Tibial nerve (tissue), 4 donors: Measurements from ENCODE around the gene MARCHF3. TPM values are rescaled to one million over a fixed set of nuclear protein-coding genes. Genes with fewer than 3 reads are reported as not detected.
"Not testable (repeated sequence)": the region's sequence is repeated elsewhere in the genome, so short reads cannot be mapped to it uniquely, and the experiment has no call there.

Source experiments
- DNase-seq, 2 donors: peaks; one replicate each; pipeline ENCODE4 v3.0.0-alpha.2; 2019; ENCODE audit warnings: low spot score in 2 of 2
- H3K27ac ChIP-seq, 4 donors: fragments of 200-600 bp; sonication (generic) in 3 of 4; one replicate each; pipeline ENCODE4 v1.5.1; 2017 to 2019; ENCODE audit warnings: mild to moderate bottlenecking in 1 of 4
- H3K27me3 ChIP-seq, 2 donors: fragments of 200-600 bp; sonication (generic) in 1 of 2; one replicate each; pipeline versions ENCODE4 v1.5.1 to v1.6.0; 2017 to 2019
- H3K36me3 ChIP-seq, 3 donors: fragments of 200-600 bp; sonication (generic); one replicate each; pipeline ENCODE4 v1.5.1; 2018 to 2019
- H3K4me1 ChIP-seq, 4 donors: fragments of 200-600 bp; sonication (generic) in 3 of 4; one replicate each; pipeline ENCODE4 v1.5.1; 2017 to 2019
- H3K4me3 ChIP-seq, 4 donors: fragments of 200-600 bp; sonication (generic) in 3 of 4; one replicate each; pipeline ENCODE4 v1.5.1; 2017 to 2019; ENCODE audit warnings: mild to moderate bottlenecking in 1 of 4, moderate library complexity in 1 of 4
- H3K9me3 ChIP-seq, 4 donors: fragments of 200-600 bp; sonication (generic) in 3 of 4; one replicate each; pipeline ENCODE4 v1.5.1; 2017 to 2019
- EP300 ChIP-seq, 2 donors: sonication (generic); formaldehyde crosslinking; IDR thresholded peaks; one replicate each; pipeline ENCODE4 v1.6.1; 2017; ENCODE audit warnings: antibody characterized with exemption in 2 of 2, mild to moderate bottlenecking in 1 of 2
- POLR2A ChIP-seq, 2 donors: fragments of 450-650 bp; IDR thresholded peaks; one replicate each; pipeline ENCODE4 v1.6.1; 2017; ENCODE audit warnings: antibody characterized with exemption in 2 of 2, mild to moderate bottlenecking in 2 of 2, moderate library complexity in 2 of 2
- WGBS, 2 donors: methylation state at CpG; one replicate each; pipeline ENCODE4 v1.1.5; 2018; 5-methylcytosine and 5-hydroxymethylcytosine counted together
- total RNA-seq, 4 donors: library from RNA; depleted of rRNA; stranded (reverse); fragments of >200 nt; gene quantifications; one replicate each; pipeline ENCODE4 v1.1.0, GENCODE V29; 2016
- TF ChIP-seq, protein P1 (sequence below), 5 experiments: fragments of 200-600 bp in 3 of 5; fragments of 450-650 bp in 2 of 5; sonication (generic) in 3 of 5; IDR thresholded peaks; one replicate each; pipeline ENCODE4 v1.5.1; 2016 to 2019; ENCODE audit warnings: antibody characterized with exemption in 5 of 5, mild to moderate bottlenecking in 3 of 5, moderate library complexity in 2 of 5

Gene MARCHF3
- total RNA-seq, 4 donors from 2014 or later = 1.8 to 8.7 (median 4.7) TPM

DNA sequence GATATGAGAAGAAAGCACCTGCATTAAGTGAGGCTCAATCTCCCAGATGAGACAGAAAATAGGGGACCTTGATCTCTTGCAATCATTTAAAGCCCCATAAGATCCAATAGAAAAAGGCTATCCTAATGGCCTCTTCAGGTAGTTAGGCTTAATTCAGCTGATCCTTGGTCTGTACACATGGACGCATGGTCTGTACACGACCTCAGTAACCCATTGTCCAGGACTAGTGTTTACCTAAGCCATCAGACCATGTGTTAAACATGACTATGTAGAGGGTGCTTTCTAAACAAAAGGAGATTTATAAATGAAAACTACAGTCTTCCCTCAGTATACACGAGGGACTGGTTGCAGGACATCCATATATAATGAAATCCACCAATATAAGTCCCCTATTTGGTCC, 7.5 kb downstream of the MARCHF3 start:
- no peak for DNase-seq
- Histone ChIP-seq H3K9me3 (no peaks in the 10 kb centered on the region), H3K4me1 (peaks cover 0 to 5% (median 0%) of the 10 kb centered on the region in 4 donors), H3K36me3 (no peaks in the 10 kb centered on the region), H3K27me3 (no peaks in the 10 kb centered on the region), H3K27ac (no peak overlapping the region), H3K4me3 (no peak overlapping the region)
- 89 to 91% methylated on average over 3 of the region's 3 CpGs for WGBS, 2 donors
- TF ChIP-seq, protein P1, sequence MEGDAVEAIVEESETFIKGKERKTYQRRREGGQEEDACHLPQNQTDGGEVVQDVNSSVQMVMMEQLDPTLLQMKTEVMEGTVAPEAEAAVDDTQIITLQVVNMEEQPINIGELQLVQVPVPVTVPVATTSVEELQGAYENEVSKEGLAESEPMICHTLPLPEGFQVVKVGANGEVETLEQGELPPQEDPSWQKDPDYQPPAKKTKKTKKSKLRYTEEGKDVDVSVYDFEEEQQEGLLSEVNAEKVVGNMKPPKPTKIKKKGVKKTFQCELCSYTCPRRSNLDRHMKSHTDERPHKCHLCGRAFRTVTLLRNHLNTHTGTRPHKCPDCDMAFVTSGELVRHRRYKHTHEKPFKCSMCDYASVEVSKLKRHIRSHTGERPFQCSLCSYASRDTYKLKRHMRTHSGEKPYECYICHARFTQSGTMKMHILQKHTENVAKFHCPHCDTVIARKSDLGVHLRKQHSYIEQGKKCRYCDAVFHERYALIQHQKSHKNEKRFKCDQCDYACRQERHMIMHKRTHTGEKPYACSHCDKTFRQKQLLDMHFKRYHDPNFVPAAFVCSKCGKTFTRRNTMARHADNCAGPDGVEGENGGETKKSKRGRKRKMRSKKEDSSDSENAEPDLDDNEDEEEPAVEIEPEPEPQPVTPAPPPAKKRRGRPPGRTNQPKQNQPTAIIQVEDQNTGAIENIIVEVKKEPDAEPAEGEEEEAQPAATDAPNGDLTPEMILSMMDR (IDR thresholded peaks at IDR 0.05) = no peak
- TF ChIP-seq EP300 (IDR thresholded peaks at IDR 0.05) (no peak), POLR2A (IDR thresholded peaks at IDR 0.05) (no peak)

DNA sequence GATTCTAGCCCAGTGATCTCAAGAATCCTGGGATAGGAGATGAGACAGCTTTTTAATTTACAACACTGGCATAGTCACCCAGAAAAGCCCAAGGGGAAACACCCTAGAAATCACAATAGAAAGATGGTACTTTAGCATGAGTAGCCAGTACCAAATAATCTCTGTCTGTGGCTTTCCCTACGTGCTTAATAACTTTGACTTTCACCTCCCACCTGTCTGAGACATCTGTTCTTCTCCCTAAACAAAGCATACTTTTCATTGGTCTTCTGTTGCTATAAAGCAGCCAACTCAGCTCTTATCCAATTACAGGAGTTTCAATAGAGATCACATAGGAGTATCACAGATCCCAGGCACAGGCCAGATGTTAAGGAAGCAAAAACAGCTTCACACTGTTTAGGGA, 10.4 kb downstream of the MARCHF3 start:
- Histone ChIP-seq H3K36me3 (no peaks in the 10 kb centered on the region), H3K4me1 (no peaks in the 10 kb centered on the region), H3K27ac (no peak overlapping the region), H3K4me3 (no peak overlapping the region), H3K27me3 (no peaks in the 10 kb centered on the region), H3K9me3 (no peaks in the 10 kb centered on the region)
- TF ChIP-seq, protein P1 (IDR thresholded peaks at IDR 0.05) = no peak
- TF ChIP-seq POLR2A (IDR thresholded peaks at IDR 0.05) (no peak), EP300 (IDR thresholded peaks at IDR 0.05) (no peak)
- no peak for DNase-seq
- WGBS, 2 donors = 64 to 72% methylated on average over 1 of the region's 1 CpG

DNA sequence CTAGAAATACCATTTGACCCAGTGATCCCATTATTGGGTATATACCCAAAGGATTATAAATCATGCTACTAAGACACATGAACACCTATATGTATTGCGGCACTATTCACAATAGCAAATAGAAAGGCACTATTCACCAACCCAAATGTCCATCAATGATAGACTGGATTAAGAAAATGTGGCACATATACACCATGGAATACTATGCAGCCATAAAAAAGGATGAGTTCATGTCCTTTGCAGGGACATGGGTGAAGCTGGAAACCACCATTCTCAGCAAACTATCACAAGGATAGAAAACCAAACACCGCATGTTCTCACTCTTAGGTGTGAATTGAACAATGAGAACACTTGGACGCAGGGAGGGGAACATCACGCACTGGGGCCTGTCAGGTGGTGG, 13.6 kb downstream of the MARCHF3 start:
- not testable (repeated sequence) for H3K36me3 ChIP-seq, H3K27me3 ChIP-seq, DNase-seq, H3K4me3 ChIP-seq, H3K4me1 ChIP-seq, H3K9me3 ChIP-seq, H3K27ac ChIP-seq
- WGBS, 2 donors = 96 to 98% methylated on average over 4 of the region's 4 CpGs

DNA sequence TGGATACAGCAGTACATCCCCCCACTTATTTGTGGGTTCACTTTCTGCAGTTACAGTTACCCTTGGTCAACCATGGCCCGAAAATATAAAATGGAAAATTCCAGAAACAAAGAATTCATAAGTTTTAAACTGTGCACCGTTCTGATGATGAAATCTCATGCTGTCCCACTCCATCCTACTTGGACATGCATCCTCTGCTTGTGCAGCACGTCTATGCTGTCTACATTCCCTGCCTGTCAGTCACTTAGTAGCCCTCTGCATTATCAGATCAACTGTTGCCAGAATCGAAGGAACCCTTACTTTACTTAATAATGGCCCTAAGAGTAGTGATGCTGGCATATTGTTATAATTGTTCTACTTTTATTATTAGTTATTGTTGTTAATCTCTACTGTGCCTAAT, 14.6 kb downstream of the MARCHF3 start:
- Histone ChIP-seq H3K4me1 (no peaks in the 10 kb centered on the region), H3K36me3 (no peaks in the 10 kb centered on the region), H3K9me3 (no peaks in the 10 kb centered on the region), H3K27me3 (no peaks in the 10 kb centered on the region), H3K4me3 (no peak overlapping the region), H3K27ac (no peak overlapping the region)
- WGBS, 2 donors = 80 to 82% methylated on average over 4 of the region's 4 CpGs
- TF ChIP-seq POLR2A (IDR thresholded peaks at IDR 0.05) (no peak), EP300 (IDR thresholded peaks at IDR 0.05) (no peak)
- TF ChIP-seq, protein P1 (IDR thresholded peaks at IDR 0.05) = no peak
- no peak for DNase-seq

DNA sequence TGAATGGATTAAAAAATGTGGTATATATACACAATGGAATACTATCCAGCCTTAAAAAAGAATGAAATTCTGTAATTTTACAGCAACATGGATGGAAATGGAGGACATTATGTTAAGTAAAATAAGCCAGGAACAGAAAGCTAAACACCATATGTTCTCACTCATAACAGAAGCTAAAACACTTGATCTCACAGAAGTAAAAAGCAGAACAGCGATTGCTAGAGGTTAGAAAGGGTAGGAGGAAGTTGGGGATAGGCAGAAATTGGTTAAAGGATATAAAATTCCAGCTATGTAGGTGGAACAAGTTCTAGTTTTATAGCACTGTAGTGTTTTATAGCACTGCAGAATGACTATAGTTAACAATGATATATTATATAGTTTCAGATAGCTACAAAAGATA, 15.8 kb downstream of the MARCHF3 start:
- H3K4me1 ChIP-seq = no peaks in the 10 kb centered on the region
- DNase-seq = no peak
- H3K27me3 ChIP-seq = no peaks in the 10 kb centered on the region
- 70 to 78% methylated on average over 1 of the region's 1 CpG for WGBS, 2 donors
- no peak overlapping the region for H3K4me3 ChIP-seq
- no peaks in the 10 kb centered on the region for H3K9me3 ChIP-seq
- H3K36me3 ChIP-seq = no peaks in the 10 kb centered on the region
- H3K27ac ChIP-seq = no peak overlapping the region
- TF ChIP-seq, protein P1 (IDR thresholded peaks at IDR 0.05) = no peak
- TF ChIP-seq EP300 (IDR thresholded peaks at IDR 0.05) (no peak), POLR2A (IDR thresholded peaks at IDR 0.05) (no peak)

DNA sequence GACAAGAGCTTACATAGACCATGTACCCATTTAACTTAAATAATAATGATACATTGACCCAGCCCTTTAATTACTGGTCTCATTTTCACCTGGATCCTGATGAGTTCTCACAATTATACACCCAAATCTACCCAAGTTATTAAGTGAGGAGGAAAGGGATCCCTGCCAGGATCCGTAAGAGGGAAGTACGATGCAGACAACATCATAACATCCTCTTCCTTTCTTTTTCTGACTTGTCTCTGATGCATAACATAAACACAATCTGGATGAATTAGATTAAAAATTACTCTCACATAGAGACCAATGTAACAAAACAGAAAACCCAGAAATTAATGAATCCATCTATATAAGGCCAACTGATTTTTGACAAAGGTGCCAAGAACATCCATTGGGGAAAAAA, 17.0 kb downstream of the MARCHF3 start:
- H3K27ac ChIP-seq = no peak overlapping the region
- no peaks in the 10 kb centered on the region for H3K36me3 ChIP-seq
- DNase-seq = no peak
- H3K4me1 ChIP-seq = no peaks in the 10 kb centered on the region
- H3K9me3 ChIP-seq = no peaks in the 10 kb centered on the region
- 87% methylated on average over 2 of the region's 2 CpGs for WGBS, 2 donors
- no peaks in the 10 kb centered on the region for H3K27me3 ChIP-seq
- no peak overlapping the region for H3K4me3 ChIP-seq
- TF ChIP-seq, protein P1 (IDR thresholded peaks at IDR 0.05) = no peak
- TF ChIP-seq EP300 (IDR thresholded peaks at IDR 0.05) = no peak
